Karpas-422 (cell line): ENCODE measurements around the gene CYB561. TPM values are rescaled to one million over a fixed set of nuclear protein-coding genes. Genes with fewer than 3 reads are reported as not detected.

Source experiments
- DNase-seq: peaks from one replicate; pipeline ENCODE4 v3.0.0-alpha.2; 2015
- H2AFZ ChIP-seq: fragments of 200-600 bp; sonication (generic); 2 replicates; pipeline ENCODE4 v1.6.1; 2014; ENCODE audit warnings: antibody characterized with exemption, low read length, mixed read lengths
- H3K27ac ChIP-seq: fragments of 200-600 bp; sonication (generic); 2 replicates; pipeline ENCODE4 v1.5.1; 2014; ENCODE audit warnings: mild to moderate bottlenecking, low read length, moderate library complexity
- H3K27me3 ChIP-seq: fragments of 200-600 bp; sonication (generic); 2 replicates; pipeline ENCODE4 v1.6.1; 2014; ENCODE audit warnings: low read length, mixed read lengths
- H3K36me3 ChIP-seq: fragments of 200-600 bp; sonication (generic); 2 replicates; pipeline ENCODE4 v1.6.1; 2014; ENCODE audit warnings: low read length, mixed read lengths; ENCODE audit not compliant: insufficient read depth
- H3K4me1 ChIP-seq: fragments of 200-600 bp; sonication (generic); 2 replicates; pipeline ENCODE4 v1.6.1; 2014; ENCODE audit warnings: mild to moderate bottlenecking, low read length, mixed read lengths
- H3K4me2 ChIP-seq: fragments of 200-600 bp; sonication (generic); 2 replicates; pipeline ENCODE4 v1.6.1; 2014; ENCODE audit warnings: low read length, low read depth, mild to moderate bottlenecking; ENCODE audit not compliant: poor library complexity, severe bottlenecking
- H3K4me3 ChIP-seq: fragments of 200-600 bp; sonication (generic); 2 replicates; pipeline ENCODE4 v1.5.1; 2014; ENCODE audit warnings: mild to moderate bottlenecking, antibody characterized with exemption, low read length, mixed read lengths
- H3K79me2 ChIP-seq: fragments of 200-600 bp; sonication (generic); 2 replicates; pipeline ENCODE4 v1.6.1; 2014; ENCODE audit warnings: mild to moderate bottlenecking, low read length, mixed read lengths
- H3K9ac ChIP-seq: fragments of 200-600 bp; sonication (generic); 2 replicates; pipeline ENCODE4 v1.6.0; 2014; ENCODE audit warnings: low read length
- H3K9me2 ChIP-seq: fragments of 200-600 bp; sonication (generic), shearing (Covaris generic); replicated peaks from 2 replicates; pipeline ENCODE4 v1.6.0; 2014; ENCODE audit warnings: mild to moderate bottlenecking, low read length, moderate library complexity; ENCODE audit not compliant: insufficient read depth
- H3K9me3 ChIP-seq: fragments of 300-700, 200-600 bp; sonication (generic); 2 replicates; pipeline ENCODE4 v1.6.1; 2014; ENCODE audit warnings: low read length, mixed read lengths
- H4K20me1 ChIP-seq: fragments of 200-600 bp; sonication (generic); 2 replicates; pipeline ENCODE4 v1.6.1; 2014; ENCODE audit warnings: mild to moderate bottlenecking, antibody characterized with exemption, low read length, low read depth; ENCODE audit not compliant: insufficient read depth
- small RNA-seq: library from RNA; depleted of rRNA; stranded (forward); fragments of <200 nt; gene quantifications from one replicate; pipeline ENCODE3, GENCODE V24; 2014
- total RNA-seq: library from RNA; depleted of rRNA; stranded (reverse); fragments of >200 nt; shearing (Covaris generic); gene quantifications from 2 replicates; pipeline ENCODE4 v1.2.3, GENCODE V29; 2014; ENCODE audit warnings: low replicate concordance; rRNA removed

Gene CYB561
- total RNA-seq, 1 experiment from 2014 or later = 4.0 TPM

DNA sequence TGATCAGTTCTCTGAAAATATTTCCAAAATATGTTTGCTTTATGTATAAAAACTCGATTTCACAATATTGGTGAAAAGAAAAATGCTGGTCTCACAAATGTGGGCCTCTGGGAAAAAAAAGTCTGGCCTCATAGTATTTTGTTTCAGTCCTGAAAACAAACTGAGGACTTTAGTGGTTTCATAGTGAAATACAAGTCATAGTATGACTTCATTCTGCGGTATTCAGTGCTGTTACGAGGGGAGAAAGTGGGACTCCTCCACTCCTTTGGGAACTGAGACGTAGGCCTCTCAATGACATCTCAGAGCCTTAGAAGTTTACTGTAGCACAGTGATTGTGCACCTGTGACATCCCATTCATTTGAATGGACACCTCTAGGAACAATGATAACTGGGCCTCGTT, 56.0 kb downstream of the CYB561 start:
- Histone ChIP-seq H3K27me3 (no peaks in the 10 kb centered on the region), H3K4me2 (no peak overlapping the region), H3K4me1 (no peaks in the 10 kb centered on the region), H2AFZ (no peak overlapping the region), H3K9me3 (no peaks in the 10 kb centered on the region), H3K36me3 (no peaks in the 10 kb centered on the region), H3K27ac (no peak overlapping the region), H3K4me3 (no peak overlapping the region), H3K79me2 (no peaks in the 10 kb centered on the region), H3K9ac (no peak overlapping the region), H3K9me2 (no peaks in the 10 kb centered on the region), H4K20me1 (peaks cover 3% of the 10 kb centered on the region; the same call in 1 of the 2 replicates)
- DNase-seq = no peak

DNA sequence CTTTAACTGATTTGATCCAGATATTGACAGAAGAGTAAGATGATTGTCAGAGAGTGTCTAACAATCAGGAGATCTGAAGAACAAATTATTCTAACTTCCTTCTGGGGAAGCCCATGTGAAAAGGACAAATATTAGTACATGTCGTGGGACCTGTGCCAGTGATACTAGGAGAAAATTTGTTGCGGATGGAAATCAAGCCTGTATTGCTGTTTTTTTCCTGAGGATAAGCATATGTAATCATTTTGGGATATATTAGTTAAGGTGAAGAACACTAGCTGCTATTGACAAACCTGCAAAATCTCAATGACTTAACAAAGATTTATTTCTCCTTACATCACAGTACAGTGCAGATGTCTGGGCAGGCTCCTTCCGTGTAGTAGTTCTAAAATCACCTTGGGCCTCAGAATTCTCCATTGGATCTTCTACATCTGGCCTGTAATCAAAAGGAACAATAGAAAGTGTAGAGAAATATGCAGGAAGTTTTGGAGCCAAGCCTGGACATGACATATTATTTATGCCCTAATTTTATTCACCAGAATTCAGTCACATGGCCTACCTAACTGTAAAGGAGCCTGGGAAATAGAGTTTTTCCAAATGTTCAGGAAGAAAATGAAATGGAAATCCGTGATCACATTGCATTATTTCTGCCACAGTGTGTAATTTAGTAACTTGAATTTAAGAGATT, 58.3 kb downstream of the CYB561 start:
- no peaks in the 10 kb centered on the region for H3K4me1 ChIP-seq
- no peaks in the 10 kb centered on the region for H3K79me2 ChIP-seq
- no peaks in the 10 kb centered on the region for H3K27me3 ChIP-seq
- H3K27ac ChIP-seq = no peak overlapping the region
- no peaks in the 10 kb centered on the region for H3K9me3 ChIP-seq
- H3K9me2 ChIP-seq = no peaks in the 10 kb centered on the region
- no peaks in the 10 kb centered on the region for H4K20me1 ChIP-seq
- H3K4me2 ChIP-seq = no peak overlapping the region
- H2AFZ ChIP-seq = no peak overlapping the region
- no peak for DNase-seq
- H3K9ac ChIP-seq = no peak overlapping the region
- no peaks in the 10 kb centered on the region for H3K36me3 ChIP-seq
- H3K4me3 ChIP-seq = no peak overlapping the region

DNA sequence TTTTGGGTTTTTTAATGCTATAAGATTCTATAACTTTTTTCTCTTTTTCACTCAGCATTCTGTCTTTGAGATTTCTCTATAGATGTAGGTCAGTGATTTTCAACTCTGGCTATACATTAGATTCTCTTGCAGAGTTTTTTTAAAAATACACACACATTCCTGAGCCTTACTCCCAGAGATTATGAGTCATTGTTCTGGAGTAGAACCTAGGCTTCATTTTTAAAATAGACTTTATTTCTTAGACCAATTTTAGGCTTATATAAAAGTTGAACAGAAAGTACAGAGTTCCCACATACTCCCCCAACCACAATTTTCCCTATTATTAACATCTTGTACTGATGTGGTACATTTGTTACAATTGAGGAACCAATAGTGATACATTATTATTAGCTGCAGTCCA, 63.3 kb downstream of the CYB561 start:
- Histone ChIP-seq H2AFZ (no peak overlapping the region), H3K4me3 (no peak overlapping the region), H3K27me3 (no peaks in the 10 kb centered on the region), H3K27ac (no peak overlapping the region), H3K9me2 (no peaks in the 10 kb centered on the region), H3K4me2 (no peak overlapping the region), H3K4me1 (no peaks in the 10 kb centered on the region), H3K9me3 (no peaks in the 10 kb centered on the region; the same call in 1 of the 2 replicates), H3K36me3 (no peaks in the 10 kb centered on the region), H3K9ac (no peak overlapping the region), H3K79me2 (no peaks in the 10 kb centered on the region), H4K20me1 (no peaks in the 10 kb centered on the region)
- DNase-seq = no peak

Small RNA genes within 50 kb of the gene (small RNA-seq; reads per million reads assigned to genes)
- gene AC005828.6 = not detected

Other genes starting within 250 kb of the CYB561 start
- 6.7 and 13.9 TPM in 2 replicates for gene ACE, start 30.8 kb upstream of the CYB561 start, total RNA-seq
- not detected in 2 replicates for gene KCNH6, start 77.1 kb upstream of the CYB561 start, total RNA-seq
- gene DCAF7, start 104.2 kb upstream of the CYB561 start, total RNA-seq = 44.9 and 72.3 TPM in 2 replicates
- 10.7 and 17.9 TPM in 2 replicates for gene TACO1, start 154.6 kb upstream of the CYB561 start, total RNA-seq
- gene MAP3K3, start 176.1 kb upstream of the CYB561 start, total RNA-seq = 17.8 and 43.4 TPM in 2 replicates